Neuron (in vitro differentiated cells): ENCODE results near the gene TNIP1.

ENCODE experiments used
- H2AFZ ChIP-seq: one replicate; pipeline ENCODE4 v1.6.1; 2013; ENCODE audit warnings: low read depth, mild to moderate bottlenecking, inconsistent platforms, low read length, moderate library complexity
- H3K27me3 ChIP-seq: one replicate; pipeline ENCODE4 v1.6.1; 2013; ENCODE audit warnings: low read length; ENCODE audit not compliant: insufficient read depth
- H3K36me3 ChIP-seq: one replicate; pipeline ENCODE4 v1.6.1; 2013; ENCODE audit warnings: low read length; ENCODE audit not compliant: insufficient read depth
- H3K4me1 ChIP-seq: one replicate; pipeline ENCODE4 v1.6.1; 2013; ENCODE audit warnings: low read length; ENCODE audit not compliant: insufficient read depth
- H3K4me3 ChIP-seq: 2 replicates; pipeline ENCODE4 v1.5.1; 2013; ENCODE audit warnings: mild to moderate bottlenecking, low read length, moderate library complexity
- H3K9me3 ChIP-seq: one replicate; pipeline ENCODE4 v1.6.1; 2013; ENCODE audit warnings: low read length

Gene TNIP1

DNA sequence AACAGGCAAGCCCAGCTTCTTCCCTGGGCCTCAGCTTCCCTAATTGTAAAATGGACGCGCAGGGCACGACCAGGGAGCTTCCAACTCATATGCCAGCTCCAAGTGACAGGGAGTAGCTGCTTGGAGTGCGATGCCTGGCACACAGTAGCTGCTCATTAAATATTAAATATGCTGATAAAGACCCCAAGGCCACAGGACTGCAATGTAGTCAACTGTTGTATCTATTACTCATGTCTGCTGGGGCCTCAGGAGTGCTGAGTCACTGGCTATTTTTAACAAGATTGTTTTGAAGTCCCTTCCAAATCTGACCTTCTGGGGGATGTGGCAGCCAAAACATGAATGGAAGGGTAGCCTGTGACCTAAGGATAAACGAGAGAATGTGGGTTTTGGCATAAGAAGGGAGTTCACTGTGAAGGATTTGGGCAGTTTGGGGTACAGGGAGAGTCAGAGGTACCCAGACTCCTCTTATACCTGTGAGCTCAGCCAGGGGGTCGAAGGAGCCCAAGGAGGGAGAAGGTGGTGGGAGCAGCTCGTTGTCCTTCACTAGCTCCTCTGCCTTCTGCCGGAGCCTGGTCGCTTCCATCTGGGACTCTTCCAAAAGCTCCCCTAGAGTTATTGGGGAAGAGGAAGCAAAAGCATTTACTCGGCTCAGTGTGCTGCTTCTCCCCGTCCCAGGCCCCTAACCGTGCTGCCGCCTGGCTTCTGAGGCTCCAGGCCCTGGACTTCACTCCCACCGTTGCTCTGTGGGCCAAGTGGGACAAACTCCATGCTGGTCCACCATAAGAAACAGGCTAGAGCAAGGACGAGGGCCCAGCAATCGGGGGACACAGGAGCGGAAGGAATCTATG lies 17.5 kb downstream of the TNIP1 start:
- Histone ChIP-seq H3K4me3 (no peak overlapping the region), H3K9me3 (no peaks in the 10 kb centered on the region), H3K4me1 (no peaks in the 10 kb centered on the region), H3K36me3 (peaks cover 15% of the 10 kb centered on the region), H2AFZ (no peak overlapping the region), H3K27me3 (no peaks in the 10 kb centered on the region)

GRCh38 chr5:151062405-151063141 lies 18.3 kb downstream of the TNIP1 start:
- no peak overlapping the region for H3K4me3 ChIP-seq
- no peaks in the 10 kb centered on the region for H3K27me3 ChIP-seq
- peaks cover 15% of the 10 kb centered on the region for H3K36me3 ChIP-seq
- H2AFZ ChIP-seq, result no peak overlapping the region
- H3K9me3 ChIP-seq, result no peaks in the 10 kb centered on the region
- H3K4me1 ChIP-seq, result no peaks in the 10 kb centered on the region

GRCh38 chr5:151060742-151061141 lies 20.1 kb downstream of the TNIP1 start:
- Histone ChIP-seq H2AFZ (no peak overlapping the region), H3K4me3 (no peak overlapping the region), H3K9me3 (no peaks in the 10 kb centered on the region), H3K36me3 (peaks cover 17% of the 10 kb centered on the region), H3K4me1 (no peaks in the 10 kb centered on the region), H3K27me3 (no peaks in the 10 kb centered on the region)

DNA sequence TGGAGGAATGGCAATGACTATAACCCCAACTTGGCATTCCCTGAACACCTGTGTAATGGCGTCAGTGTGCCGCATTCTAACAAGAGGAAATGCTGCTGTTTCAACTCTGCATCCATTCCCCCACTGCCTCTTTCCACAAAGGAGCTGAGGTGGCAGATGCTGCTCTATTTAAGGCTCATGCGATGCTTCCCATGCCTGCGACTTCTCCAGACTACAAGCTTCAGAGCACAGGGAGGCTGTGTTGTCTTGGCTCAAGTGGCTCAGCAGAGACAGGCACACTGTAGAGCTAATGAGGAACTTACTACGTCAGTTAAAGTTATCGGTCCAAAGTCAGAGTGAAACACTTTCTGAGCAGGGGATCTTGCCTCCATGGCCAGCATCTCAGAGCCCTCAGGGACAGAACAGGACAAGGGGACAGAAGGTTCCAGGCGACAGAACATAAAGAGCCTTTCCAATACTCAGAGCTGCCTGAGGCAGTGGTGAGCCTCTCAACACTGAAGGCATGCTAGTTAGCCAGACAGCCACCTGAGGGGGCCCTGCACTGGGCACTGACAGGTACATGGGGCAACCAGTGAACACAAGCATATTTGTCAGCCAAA lies 21.8 kb downstream of the TNIP1 start:
- Histone ChIP-seq H3K36me3 (peaks cover 22% of the 10 kb centered on the region), H3K9me3 (no peaks in the 10 kb centered on the region), H2AFZ (no peak overlapping the region), H3K4me1 (no peaks in the 10 kb centered on the region), H3K4me3 (no peak overlapping the region), H3K27me3 (no peaks in the 10 kb centered on the region)

GRCh38 chr5:151058301-151058700 lies 22.5 kb downstream of the TNIP1 start:
- Histone ChIP-seq H3K27me3 (no peaks in the 10 kb centered on the region), H3K36me3 (peaks cover 22% of the 10 kb centered on the region), H2AFZ (no peak overlapping the region), H3K4me1 (no peaks in the 10 kb centered on the region), H3K4me3 (no peak overlapping the region), H3K9me3 (no peaks in the 10 kb centered on the region)

- no peak overlapping the region for H3K4me3 ChIP-seq
- no peak overlapping the region for H2AFZ ChIP-seq
- H3K36me3 ChIP-seq, result peaks cover 16% of the 10 kb centered on the region
- no peaks in the 10 kb centered on the region for H3K27me3 ChIP-seq
- no peaks in the 10 kb centered on the region for H3K9me3 ChIP-seq
- H3K4me1 ChIP-seq, result no peaks in the 10 kb centered on the region
Measured at GRCh38 chr5:151056379-151057325, 24.2 kb downstream of the TNIP1 start.

- H3K4me3 ChIP-seq, result no peak overlapping the region
- no peaks in the 10 kb centered on the region for H3K27me3 ChIP-seq
- H3K4me1 ChIP-seq, result no peaks in the 10 kb centered on the region
- peaks cover 15% of the 10 kb centered on the region for H3K36me3 ChIP-seq
- no peak overlapping the region for H2AFZ ChIP-seq
- H3K9me3 ChIP-seq, result no peaks in the 10 kb centered on the region
Measured at GRCh38 chr5:151055336-151055735, 25.5 kb downstream of the TNIP1 start.

- Histone ChIP-seq H2AFZ (no peak overlapping the region), H3K4me3 (no peak overlapping the region), H3K36me3 (peaks cover 11% of the 10 kb centered on the region), H3K9me3 (no peaks in the 10 kb centered on the region), H3K27me3 (no peaks in the 10 kb centered on the region), H3K4me1 (no peaks in the 10 kb centered on the region)
Measured at GRCh38 chr5:151054709-151055108, 26.1 kb downstream of the TNIP1 start.

- Histone ChIP-seq H3K9me3 (no peaks in the 10 kb centered on the region), H3K27me3 (no peaks in the 10 kb centered on the region), H3K36me3 (peaks cover 13% of the 10 kb centered on the region)
Measured at GRCh38 chr5:151053796-151054462, 26.9 kb downstream of the TNIP1 start.

GRCh38 chr5:151052836-151053235 lies 28.0 kb downstream of the TNIP1 start:
- Histone ChIP-seq H3K4me1 (no peaks in the 10 kb centered on the region), H2AFZ (no peak overlapping the region), H3K9me3 (no peaks in the 10 kb centered on the region), H3K4me3 (no peak overlapping the region), H3K36me3 (peaks cover 16% of the 10 kb centered on the region), H3K27me3 (no peaks in the 10 kb centered on the region)

More at GRCh38 chr5:151053796-151054462, 26.9 kb downstream of the TNIP1 start:
- H2AFZ ChIP-seq, result no peak overlapping the region
- no peaks in the 10 kb centered on the region for H3K4me1 ChIP-seq
- H3K4me3 ChIP-seq, result no peak overlapping the region

GRCh38 chr5:151051931-151052608 lies 28.8 kb downstream of the TNIP1 start:
- Histone ChIP-seq H2AFZ (no peak overlapping the region), H3K36me3 (peaks cover 21% of the 10 kb centered on the region), H3K9me3 (no peaks in the 10 kb centered on the region), H3K4me3 (no peak overlapping the region), H3K27me3 (no peaks in the 10 kb centered on the region), H3K4me1 (no peaks in the 10 kb centered on the region)
